T1000 (cell line): ENCODE data around the gene ZNF14.
"Not testable (repeated sequence)": the region's sequence is repeated elsewhere in the genome, so short reads cannot be mapped to it uniquely, and the experiment has no call there.

Experiments
- DNase-seq: peaks from one replicate; lab custom pipeline; 2025; ENCODE audit warnings: mixed read lengths; lab: John Stamatoyannopoulos, UW

ZNF14 gene

DNA sequence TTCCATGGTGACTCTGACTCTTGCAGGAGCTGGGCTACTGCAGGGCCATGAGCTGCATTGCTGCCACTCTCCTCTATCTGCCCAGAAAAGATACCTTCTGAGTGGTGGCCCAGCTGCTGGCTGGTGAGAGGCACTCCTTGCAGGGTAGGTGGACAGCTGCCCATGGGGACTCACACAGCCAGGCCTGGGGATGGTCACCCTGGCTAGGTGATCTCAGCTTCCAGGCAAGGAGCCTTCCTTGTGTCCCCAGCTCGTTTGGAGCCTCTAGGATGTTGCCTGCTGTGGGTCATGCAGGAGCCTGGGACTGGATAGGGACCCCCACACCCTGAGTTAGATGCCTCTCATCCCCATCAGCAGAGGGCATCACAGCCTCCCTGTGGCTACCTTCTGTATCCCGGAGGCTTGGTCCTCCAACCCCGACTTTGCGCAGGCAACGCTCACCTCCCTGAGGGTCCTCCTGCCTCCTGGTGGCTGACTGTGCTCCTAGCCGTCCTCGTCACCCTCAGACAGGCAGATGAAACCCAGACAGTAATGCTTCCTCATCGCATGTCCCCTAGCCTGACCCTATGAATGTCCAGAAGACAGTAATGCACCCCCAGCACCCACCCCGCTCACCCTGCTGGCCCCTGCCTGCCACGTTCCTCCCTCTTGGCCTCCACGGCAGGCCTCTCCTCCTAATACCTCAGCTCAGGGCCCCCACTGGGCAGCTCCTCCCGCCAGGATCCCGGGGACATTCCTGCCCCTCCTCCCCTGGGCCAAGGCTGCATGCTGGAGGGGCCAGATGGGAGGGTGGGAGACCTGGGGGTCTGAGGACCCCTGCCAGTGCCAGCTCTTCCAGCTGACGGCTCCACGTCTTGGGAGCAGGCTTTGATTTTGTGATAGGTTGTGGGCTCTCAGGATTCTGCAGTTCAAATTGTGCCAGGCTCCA lies 13.6 kb upstream of the ZNF14 start:
- DNase-seq: no peak

DNA sequence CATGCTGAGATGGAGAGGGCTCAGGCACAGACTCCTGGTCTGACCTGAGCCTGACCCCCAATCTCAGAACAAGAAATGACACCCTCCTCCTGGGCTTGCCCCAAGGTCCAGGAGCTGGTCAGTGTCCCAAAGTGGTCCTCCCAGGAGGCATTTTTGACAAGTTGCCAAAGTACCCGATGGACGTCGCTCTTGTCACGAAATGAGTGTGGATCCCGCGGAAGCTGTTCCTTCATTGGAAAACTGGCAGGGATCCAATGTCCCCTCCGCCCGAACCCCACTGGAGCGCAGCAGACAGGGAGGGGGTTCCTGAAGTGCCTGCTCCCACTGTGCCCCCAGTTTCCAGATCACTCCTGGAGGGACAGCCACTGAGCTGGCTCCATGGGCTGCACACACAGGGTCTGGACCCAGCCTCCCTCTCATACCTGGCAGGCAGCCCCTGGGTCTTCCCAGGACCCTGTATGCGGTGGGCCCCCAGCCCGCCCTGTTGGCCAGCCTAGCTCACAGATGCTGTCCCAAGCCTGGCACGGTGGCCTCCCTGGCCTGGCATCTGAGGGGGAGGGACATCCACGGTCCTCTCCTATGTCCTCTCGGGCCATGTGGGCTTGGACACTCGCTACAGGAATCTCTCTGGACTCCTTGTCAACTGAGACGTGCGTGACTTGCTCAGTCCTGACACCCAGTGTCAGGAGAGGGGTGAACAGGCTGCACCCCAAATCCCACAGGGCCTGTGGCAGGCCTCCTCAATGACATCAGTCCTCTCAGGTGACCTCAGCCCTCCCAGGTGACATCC lies 12.8 kb upstream of the ZNF14 start:
- no peak for DNase-seq

- no peak for DNase-seq
Measured at GRCh38 chr19:19744641-19745040, 11.7 kb upstream of the ZNF14 start.

- DNase-seq: not testable (repeated sequence)
Measured at GRCh38 chr19:19743921-19744320, 11.0 kb upstream of the ZNF14 start.

GRCh38 chr19:19743176-19743575 lies 10.3 kb upstream of the ZNF14 start:
- DNase-seq: no peak

- no peak for DNase-seq
Measured at GRCh38 chr19:19742773-19743172, 9.9 kb upstream of the ZNF14 start.

DNA sequence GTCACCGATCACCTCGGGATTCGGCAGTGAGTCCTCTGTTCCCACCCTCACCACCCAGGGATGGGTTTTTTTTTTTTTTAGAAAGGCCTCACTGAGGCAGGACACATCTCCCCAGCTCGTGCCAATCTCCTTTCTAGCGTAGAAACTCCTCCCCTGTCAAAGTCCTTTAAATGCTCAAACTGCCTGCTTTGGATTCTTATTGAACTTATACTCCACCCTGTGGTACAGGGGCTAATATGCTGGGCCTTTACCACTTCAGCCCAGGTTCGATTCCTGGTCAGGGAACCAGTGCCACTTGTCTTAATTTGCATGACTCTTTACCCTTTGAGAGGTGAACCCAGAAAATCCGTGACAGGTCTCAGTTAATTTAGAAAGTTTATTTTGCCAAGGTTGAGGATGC lies 8.3 kb upstream of the ZNF14 start:
- DNase-seq: no peak

- no peak for DNase-seq
Measured at GRCh38 chr19:19740755-19741154, 7.8 kb upstream of the ZNF14 start.

GRCh38 chr19:19738564-19738963 lies 5.7 kb upstream of the ZNF14 start:
- no peak for DNase-seq

GRCh38 chr19:19737559-19738332 lies 4.8 kb upstream of the ZNF14 start:
- DNase-seq: no peak

DNA sequence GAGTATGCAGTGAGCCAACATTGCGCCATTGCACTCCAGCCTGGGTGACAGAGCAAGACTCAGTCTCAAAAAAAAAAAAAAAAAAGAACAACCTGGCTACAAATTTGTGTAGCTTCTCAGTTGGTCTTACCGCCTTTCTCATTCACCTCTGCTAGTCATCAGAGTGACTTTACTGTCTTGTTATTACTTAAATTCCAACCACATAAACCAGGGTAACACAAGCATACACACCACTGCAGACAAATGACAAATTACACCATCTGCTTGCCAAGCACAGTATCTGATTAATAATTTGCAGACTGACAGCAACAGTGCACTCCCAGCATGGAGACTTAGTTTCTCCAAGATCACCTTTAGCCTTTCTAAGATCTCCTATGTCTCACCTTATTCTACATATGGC lies 11.0 kb downstream of the ZNF14 start:
- no peak for DNase-seq

- no peak for DNase-seq
Measured at GRCh38 chr19:19719798-19720197, 13.1 kb downstream of the ZNF14 start.

- no peak for DNase-seq
Measured at GRCh38 chr19:19711934-19712828, 20.7 kb downstream of the ZNF14 start.

- DNase-seq: no peak
Measured at GRCh38 chr19:19711306-19711933, 21.5 kb downstream of the ZNF14 start.

GRCh38 chr19:19710506-19710905 lies 22.4 kb downstream of the ZNF14 start:
- no peak for DNase-seq

GRCh38 chr19:19704836-19705235 lies 28.1 kb downstream of the ZNF14 start:
- no peak for DNase-seq

DNA sequence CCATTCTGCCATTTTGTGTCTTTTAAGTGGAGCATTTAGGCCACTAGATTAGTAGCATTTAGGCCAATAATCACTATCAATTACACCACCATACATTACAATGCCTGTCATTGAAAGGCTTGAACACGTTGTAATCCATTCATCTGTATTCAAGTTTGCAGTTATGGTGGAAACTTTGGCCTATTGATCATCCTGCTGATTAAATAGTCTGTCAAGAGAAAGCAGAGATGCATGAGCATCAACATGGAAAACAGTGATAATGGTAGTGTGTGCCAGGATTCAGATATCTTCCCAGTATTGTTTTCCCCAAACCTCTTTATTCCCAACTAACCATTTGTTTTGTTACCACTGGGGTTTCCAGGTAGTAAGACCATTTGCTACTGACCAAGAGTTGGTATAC lies 32.4 kb downstream of the ZNF14 start:
- not testable (repeated sequence) for DNase-seq

DNA sequence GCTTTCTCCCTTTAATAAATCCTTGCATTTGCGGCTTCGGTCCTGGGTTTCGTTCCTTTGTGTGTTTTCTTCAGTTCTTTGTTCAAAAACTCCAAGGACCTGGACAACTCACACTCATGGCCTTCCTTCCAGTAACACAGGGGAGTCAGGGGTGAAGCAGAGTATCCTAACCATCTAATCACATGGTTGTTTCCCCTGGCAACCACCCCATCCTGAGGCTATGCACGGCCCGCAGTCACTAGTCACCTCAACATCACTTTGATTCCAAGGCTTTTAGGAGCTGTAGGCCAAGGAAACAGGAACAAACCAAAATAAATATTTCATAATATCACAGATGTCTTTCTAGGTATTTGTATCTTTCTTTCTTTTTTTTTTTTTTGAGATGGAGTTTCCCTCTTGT lies 35.3 kb downstream of the ZNF14 start:
- DNase-seq: no peak

DNA sequence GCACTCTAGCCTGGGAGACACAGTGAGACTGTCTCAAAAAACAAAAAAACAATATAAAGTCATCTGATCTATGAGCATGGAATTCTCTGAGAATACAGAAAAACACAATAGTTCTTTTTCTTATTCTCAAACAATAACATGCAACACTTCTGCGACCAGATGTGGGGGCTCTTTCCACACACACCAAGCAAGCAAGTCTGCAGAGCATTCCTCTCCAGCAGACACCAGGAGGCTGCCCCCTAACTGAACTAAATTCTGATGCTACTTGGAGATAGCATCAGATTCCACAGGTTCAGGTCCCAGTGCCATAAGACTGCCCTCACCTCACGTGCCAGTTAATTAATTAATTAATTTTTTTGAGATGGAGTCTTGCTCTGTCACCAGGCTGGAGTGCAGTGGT lies 36.5 kb downstream of the ZNF14 start:
- no peak for DNase-seq

- DNase-seq: no peak
Measured at GRCh38 chr19:19691683-19692082, 41.2 kb downstream of the ZNF14 start.

DNA sequence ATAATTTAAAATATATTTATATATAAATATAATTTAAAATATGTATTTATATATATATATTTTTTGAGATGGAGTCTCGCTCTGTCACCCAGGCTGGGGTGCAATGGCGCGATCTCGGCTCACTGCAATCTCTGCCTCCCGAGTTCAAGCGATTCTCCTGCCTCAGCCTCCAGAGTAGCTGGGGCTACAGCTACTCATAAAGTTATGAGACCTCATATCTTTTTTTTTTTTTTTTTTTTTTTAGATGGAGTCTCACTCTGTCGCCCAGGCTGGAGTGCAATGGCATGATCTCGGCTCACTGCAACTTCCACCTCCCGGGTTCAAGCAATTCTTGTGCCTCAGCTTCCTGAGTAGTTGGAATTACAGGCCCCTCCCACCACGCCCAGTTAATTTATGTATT lies 43.9 kb downstream of the ZNF14 start:
- not testable (repeated sequence) for DNase-seq
